GM12878 (cell line): ENCODE data around the gene MCEMP1. TPM values are rescaled to one million over a fixed set of nuclear protein-coding genes. Genes with fewer than 3 reads are reported as not detected.

Experiments
- ATAC-seq: fragments of 200-7000 bp; cut with Tn5 transposase; 3 replicates; pipeline ENCODE4 v1.9.1; 2020; ENCODE audit warnings: mild to moderate bottlenecking, moderate library complexity
- BruUV-seq: library from RNA; stranded (reverse); fragments of 400-500 nt; replicated peaks from 2 replicates; lab custom pipeline; 2021; lab: Mats Ljungman, UMichigan
- CTCF ChIA-PET: fragments of 300-600 bp; sonication (Branson Sonifier 250); formaldehyde crosslinking; extraction: SDS; loops from one replicate; lab custom pipeline; 2021; ENCODE audit warnings: inconsistent platforms; lab: Yijun Ruan, JAX
- POLR2A ChIA-PET: fragments of 350-600 bp; formaldehyde crosslinking; extraction: SDS; loops from one replicate; lab custom pipeline; 2021; ENCODE audit warnings: inconsistent platforms; lab: Charles Lee
- RAD21 ChIA-PET: fragments of 300-600 bp; sonication (Branson Sonifier 250); formaldehyde crosslinking; loops from one replicate; lab custom pipeline; 2023; ENCODE audit warnings: antibody characterized with exemption; ENCODE audit not compliant: unreplicated experiment; lab: Charles Lee
- SMC1A ChIA-PET: fragments of 300-600 bp; sonication (Branson Sonifier 250); formaldehyde crosslinking; loops from one replicate; lab custom pipeline; 2023; ENCODE audit not compliant: unreplicated experiment, uncharacterized antibody; lab: Charles Lee
- DNase-seq: peaks from one replicate; pipeline ENCODE4 v3.0.0-alpha.2; 2011; ENCODE audit warnings: low read depth, low spot score
- FAIRE-seq: peaks from 3 replicates; lab custom pipeline; 2011; peaks lifted over from hg19 to GRCh38; lab: Jason Lieb, UNC
- H2AFZ ChIP-seq: 2 replicates; pipeline ENCODE4 v1.6.0; 2011; ENCODE audit warnings: low read depth, low read length, control low read depth; ENCODE audit not compliant: control insufficient read depth
- H3K27ac ChIP-seq: 2 replicates; pipeline ENCODE4 v1.5.1; 2011; ENCODE audit warnings: control low read depth; ENCODE audit not compliant: control insufficient read depth, insufficient read depth
- H3K27me3 ChIP-seq, 2 experiments: replicated peaks in 1 of 2; 2 replicates each; pipeline versions ENCODE4 v1.6.0 to v1.6.1; 2011; ENCODE audit warnings: low read length in 1 of 2; ENCODE audit not compliant: control insufficient read depth in 2 of 2, insufficient read depth in 2 of 2
- H3K36me3 ChIP-seq, 2 experiments: 2 replicates each; pipeline ENCODE4 v1.5.1; 2011; ENCODE audit warnings: low read length in 1 of 2; ENCODE audit not compliant: control insufficient read depth in 2 of 2, insufficient read depth in 2 of 2
- H3K4me1 ChIP-seq: 2 replicates; pipeline ENCODE4 v1.6.1; 2011; ENCODE audit warnings: mild to moderate bottlenecking, low read length, moderate library complexity, mixed read lengths; ENCODE audit not compliant: control insufficient read depth, insufficient read depth
- H3K4me2 ChIP-seq: 2 replicates; pipeline ENCODE4 v1.6.0; 2011; ENCODE audit warnings: control low read depth; ENCODE audit not compliant: control insufficient read depth, insufficient read depth
- H3K4me3 ChIP-seq: fragments of 200-600 bp; sonication (generic); 2 replicates; pipeline ENCODE4 v1.5.1; 2016
- H3K79me2 ChIP-seq: 2 replicates; pipeline ENCODE4 v1.6.0; 2011; ENCODE audit warnings: low read length; ENCODE audit not compliant: control insufficient read depth, insufficient read depth
- H3K9ac ChIP-seq: 2 replicates; pipeline ENCODE4 v1.8.0; 2011; ENCODE audit warnings: low read length, control low read depth, mixed read lengths; ENCODE audit not compliant: control insufficient read depth, insufficient read depth
- H3K9me3 ChIP-seq: replicated peaks from 3 replicates; pipeline ENCODE4 v1.5.1; 2011; ENCODE audit warnings: mild to moderate bottlenecking, low read length; ENCODE audit not compliant: control insufficient read depth, insufficient read depth
- H4K20me1 ChIP-seq: 2 replicates; pipeline ENCODE4 v1.6.0; 2011; ENCODE audit not compliant: control insufficient read depth, insufficient read depth
- ATF7 ChIP-seq: fragments of 450-650 bp; IDR thresholded peaks from 2 replicates; pipeline ENCODE4 v1.6.1; 2016; ENCODE audit warnings: low read depth, mild to moderate bottlenecking
- BCLAF1 ChIP-seq: fragments of 450-650 bp; IDR thresholded peaks from 2 replicates; pipeline ENCODE4 v1.6.1; 2017; ENCODE audit warnings: antibody characterized with exemption, mild to moderate bottlenecking, moderate library complexity
- CBX5 ChIP-seq: sonication (generic); IDR thresholded peaks from 2 replicates; pipeline ENCODE4 v1.6.1; 2016; ENCODE audit warnings: low read depth, moderate library complexity, mild to moderate bottlenecking, inconsistent platforms
- EZH2 ChIP-seq: IDR thresholded peaks from 2 replicates; pipeline ENCODE4 v1.6.1; 2012; ENCODE audit warnings: low read depth, mild to moderate bottlenecking, control low read depth, inconsistent platforms, low read length, borderline replicate concordance; ENCODE audit not compliant: control insufficient read depth
- GATAD2B ChIP-seq: fragments of 450-650 bp; conservative IDR thresholded peaks from 2 replicates; pipeline ENCODE4 v1.6.1; 2017; ENCODE audit warnings: low read depth, mild to moderate bottlenecking, moderate library complexity
- JUNB ChIP-seq: IDR thresholded peaks from 2 replicates; pipeline ENCODE4 v1.6.1; 2016; ENCODE audit warnings: antibody characterized with exemption, mild to moderate bottlenecking
- MEF2A ChIP-seq: IDR thresholded peaks from 2 replicates; pipeline ENCODE4 v1.6.1; 2011; ENCODE audit warnings: low read depth, mild to moderate bottlenecking, low read length, moderate library complexity; ENCODE audit not compliant: insufficient read depth
- MEF2B ChIP-seq: fragments of 450-650 bp; IDR thresholded peaks from 2 replicates; pipeline ENCODE4 v1.6.1; 2018; ENCODE audit warnings: mild to moderate bottlenecking, moderate library complexity; ENCODE audit not compliant: partially characterized antibody, poor library complexity, severe bottlenecking
- NFYB ChIP-seq: IDR thresholded peaks from 2 replicates; pipeline ENCODE4 v1.6.1; 2011; ENCODE audit warnings: low read depth, mild to moderate bottlenecking, low read length, improper control_type of control experiment, moderate library complexity; ENCODE audit not compliant: insufficient read depth
- PML ChIP-seq: IDR thresholded peaks from 2 replicates; pipeline ENCODE4 v1.6.1; 2012; ENCODE audit warnings: low read length, inconsistent platforms
- SIX5 ChIP-seq: IDR thresholded peaks from 2 replicates; pipeline ENCODE4 v1.6.1; 2011; ENCODE audit warnings: mild to moderate bottlenecking, low read depth, low read length, moderate library complexity; ENCODE audit not compliant: severe bottlenecking
- SMAD5 ChIP-seq: IDR thresholded peaks from 2 replicates; pipeline ENCODE4 v1.6.1; 2016; ENCODE audit warnings: antibody characterized with exemption, low read depth
- SMARCA5 ChIP-seq: fragments of 450-650 bp; IDR thresholded peaks from 2 replicates; pipeline ENCODE4 v1.6.1; 2017; ENCODE audit warnings: mild to moderate bottlenecking
- STAT1 ChIP-seq: fragments of 450-650 bp; conservative IDR thresholded peaks from 2 replicates; pipeline ENCODE4 v1.6.1; 2014; ENCODE audit warnings: antibody characterized with exemption, mild to moderate bottlenecking
- ZSCAN29 ChIP-seq: fragments of 450-650 bp; IDR thresholded peaks from 2 replicates; pipeline ENCODE4 v1.6.1; 2017; ENCODE audit warnings: mild to moderate bottlenecking, moderate library complexity
- ZZZ3 ChIP-seq: IDR thresholded peaks from 2 replicates; pipeline ENCODE4 v1.6.1; 2011; ENCODE audit warnings: low read depth; ENCODE audit not compliant: control insufficient read depth, insufficient read length
- WGBS: methylation state at CpG from one replicate; pipeline ENCODE4 v1.1.6; 2016; ENCODE audit warnings: low lambda C conversion rate; ENCODE audit not compliant: insufficient replicate concordance, insufficient coverage; ENCODE audit errors: missing lambda C conversion rate; 5-methylcytosine and 5-hydroxymethylcytosine counted together
- in situ Hi-C: fragments of 300-500 bp; cut with MboI; formaldehyde crosslinking; loops from 9 replicates; pipeline ENCODE4 v1.14.3; 2018; ENCODE audit warnings: mixed read lengths
- intact Hi-C: fragments of 100-400 bp; cut with micrococcal nuclease; formaldehyde crosslinking; loops from one replicate; pipeline ENCODE4 v1.14.2; 2022; ENCODE audit not compliant: unreplicated experiment
- polyA plus RNA-seq, 11 experiments: library from polyadenylated mRNA; depleted of rRNA in 4 of 11; unstranded in 6 of 11; stranded (reverse) in 5 of 11; fragments of >200 nt; fragmentation: Nextera tagmentation in 4 of 11; fragmentation: Illumina TruSeq in 1 of 11; extraction: Ambion mirVana in 4 of 11; extraction: Trizol in 1 of 11; gene quantifications; 1 replicate in 1 of 11; 2 replicates in 10 of 11; pipeline versions ENCODE4 v1.2.1 to v1.2.3, GENCODE V29; 2011 to 2016; ENCODE audit warnings: inconsistent platforms in 2 of 11, missing spikeins in 2 of 11, low read depth in 1 of 11
- total RNA-seq, 4 experiments: library from RNA; depleted of rRNA in 3 of 4; stranded (reverse); fragments of >200 nt in 3 of 4; fragmentation: Illumina TruSeq in 1 of 4; extraction: Trizol in 1 of 4; gene quantifications; 2 replicates each; pipeline versions ENCODE4 v1.2.1 to v1.2.3, GENCODE V29; 2013 to 2021
- TF ChIP-seq, protein P1 (sequence below): IDR thresholded peaks from 2 replicates; pipeline ENCODE4 v1.6.1; 2012; ENCODE audit warnings: low read length, inconsistent platforms
- TF ChIP-seq, protein P2 (sequence below): fragments of 450-650 bp; formaldehyde crosslinking; IDR thresholded peaks from 2 replicates; pipeline ENCODE4 v1.4.0; 2022; ENCODE audit warnings: mild to moderate bottlenecking, moderate library complexity

The MCEMP1 gene
- total and polyA plus RNA-seq, 10 of the 15 experiments (the other 5 are each of a cell fraction or from before 2014, with no cell fraction given) = 0.08 to 0.55 (median 0.26) TPM; not detected in 1

GRCh38 chr19:7650148-7650547, 26.7 kb upstream of the MCEMP1 start:
- no peak for ATAC-seq
- no TSS peak for BruUV-seq
- intact Hi-C loops (no loop called here), in situ Hi-C loops (no loop called here)
- H3K4me1 ChIP-seq = peaks cover 6% of the 10 kb centered on the region
- no peaks in the 10 kb centered on the region for H3K79me2 ChIP-seq
- RAD21 ChIA-PET = no interaction called here
- no peak for FAIRE-seq
- no peaks in the 10 kb centered on the region for H3K9me3 ChIP-seq
- no peak overlapping the region for H3K4me3 ChIP-seq
- 6% methylated on average over 2 of the region's 2 CpGs for WGBS
- no peaks in the 10 kb centered on the region; a peak in 1 of 4 replicates for H3K36me3 ChIP-seq
- H2AFZ ChIP-seq = no peak overlapping the region
- POLR2A ChIA-PET = no interaction called here
- no peak overlapping the region for H3K9ac ChIP-seq
- DNase-seq = no peak
- H3K27me3 ChIP-seq = no peaks in the 10 kb centered on the region; a peak in 1 of 4 replicates
- CTCF ChIA-PET = interaction anchor here (0.8 to 4.2 kb wide), 4 partner anchors 31 to 150 kb away, joined by 3 to 27 read pairs (median 4); partner anchors contain the start of gene TRAPPC5
- SMC1A ChIA-PET = interaction anchor here (1.1 kb wide), 1 partner anchor 150 kb away, joined by 3 read pairs; no protein-coding TSS in a partner anchor
- no peak overlapping the region for H3K4me2 ChIP-seq
- no peaks in the 10 kb centered on the region for H4K20me1 ChIP-seq
- no peak overlapping the region for H3K27ac ChIP-seq
- no peak for TF ChIP-seq SMAD5
- no peak for TF ChIP-seq MEF2A
- TF ChIP-seq SMARCA5 = no peak
- TF ChIP-seq, protein P1, sequence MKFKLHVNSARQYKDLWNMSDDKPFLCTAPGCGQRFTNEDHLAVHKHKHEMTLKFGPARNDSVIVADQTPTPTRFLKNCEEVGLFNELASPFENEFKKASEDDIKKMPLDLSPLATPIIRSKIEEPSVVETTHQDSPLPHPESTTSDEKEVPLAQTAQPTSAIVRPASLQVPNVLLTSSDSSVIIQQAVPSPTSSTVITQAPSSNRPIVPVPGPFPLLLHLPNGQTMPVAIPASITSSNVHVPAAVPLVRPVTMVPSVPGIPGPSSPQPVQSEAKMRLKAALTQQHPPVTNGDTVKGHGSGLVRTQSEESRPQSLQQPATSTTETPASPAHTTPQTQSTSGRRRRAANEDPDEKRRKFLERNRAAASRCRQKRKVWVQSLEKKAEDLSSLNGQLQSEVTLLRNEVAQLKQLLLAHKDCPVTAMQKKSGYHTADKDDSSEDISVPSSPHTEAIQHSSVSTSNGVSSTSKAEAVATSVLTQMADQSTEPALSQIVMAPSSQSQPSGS = no peak
- TF ChIP-seq STAT1 = no peak
- no peak for TF ChIP-seq PML
- TF ChIP-seq ZZZ3 = no peak
- TF ChIP-seq EZH2 = no peak
- TF ChIP-seq JUNB = no peak
- TF ChIP-seq ATF7 = no peak
- TF ChIP-seq, protein P2, sequence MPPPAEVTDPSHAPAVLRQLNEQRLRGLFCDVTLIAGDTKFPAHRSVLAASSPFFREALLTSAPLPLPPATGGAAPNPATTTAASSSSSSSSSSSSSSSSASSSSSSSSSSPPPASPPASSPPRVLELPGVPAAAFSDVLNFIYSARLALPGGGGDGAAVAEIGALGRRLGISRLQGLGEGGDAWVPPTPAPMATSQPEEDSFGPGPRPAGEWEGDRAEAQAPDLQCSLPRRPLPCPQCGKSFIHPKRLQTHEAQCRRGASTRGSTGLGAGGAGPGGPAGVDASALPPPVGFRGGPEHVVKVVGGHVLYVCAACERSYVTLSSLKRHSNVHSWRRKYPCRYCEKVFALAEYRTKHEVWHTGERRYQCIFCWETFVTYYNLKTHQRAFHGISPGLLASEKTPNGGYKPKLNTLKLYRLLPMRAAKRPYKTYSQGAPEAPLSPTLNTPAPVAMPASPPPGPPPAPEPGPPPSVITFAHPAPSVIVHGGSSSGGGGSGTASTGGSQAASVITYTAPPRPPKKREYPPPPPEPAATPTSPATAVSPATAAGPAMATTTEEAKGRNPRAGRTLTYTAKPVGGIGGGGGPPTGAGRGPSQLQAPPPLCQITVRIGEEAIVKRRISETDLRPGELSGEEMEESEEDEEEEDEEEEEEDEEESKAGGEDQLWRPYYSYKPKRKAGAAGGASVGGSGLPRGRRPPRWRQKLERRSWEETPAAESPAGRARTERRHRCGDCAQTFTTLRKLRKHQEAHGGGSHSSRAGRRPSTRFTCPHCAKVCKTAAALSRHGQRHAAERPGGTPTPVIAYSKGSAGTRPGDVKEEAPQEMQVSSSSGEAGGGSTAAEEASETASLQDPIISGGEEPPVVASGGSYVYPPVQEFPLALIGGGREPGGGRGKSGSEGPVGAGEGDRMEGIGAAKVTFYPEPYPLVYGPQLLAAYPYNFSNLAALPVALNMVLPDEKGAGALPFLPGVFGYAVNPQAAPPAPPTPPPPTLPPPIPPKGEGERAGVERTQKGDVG (CRISPR knock-in tag) = no peak
- no peak for TF ChIP-seq BCLAF1
- TF ChIP-seq MEF2B = no peak
- no peak for TF ChIP-seq CBX5
- TF ChIP-seq NFYB = no peak
- no peak for TF ChIP-seq SIX5
- TF ChIP-seq ZSCAN29 = no peak
- TF ChIP-seq GATAD2B = no peak
